ENCODE measurements around the gene MEIS1.
A peak's percentile ranks its signal among the peaks of the same experiment; 100 is the strongest.

Gene MEIS1

DNA sequence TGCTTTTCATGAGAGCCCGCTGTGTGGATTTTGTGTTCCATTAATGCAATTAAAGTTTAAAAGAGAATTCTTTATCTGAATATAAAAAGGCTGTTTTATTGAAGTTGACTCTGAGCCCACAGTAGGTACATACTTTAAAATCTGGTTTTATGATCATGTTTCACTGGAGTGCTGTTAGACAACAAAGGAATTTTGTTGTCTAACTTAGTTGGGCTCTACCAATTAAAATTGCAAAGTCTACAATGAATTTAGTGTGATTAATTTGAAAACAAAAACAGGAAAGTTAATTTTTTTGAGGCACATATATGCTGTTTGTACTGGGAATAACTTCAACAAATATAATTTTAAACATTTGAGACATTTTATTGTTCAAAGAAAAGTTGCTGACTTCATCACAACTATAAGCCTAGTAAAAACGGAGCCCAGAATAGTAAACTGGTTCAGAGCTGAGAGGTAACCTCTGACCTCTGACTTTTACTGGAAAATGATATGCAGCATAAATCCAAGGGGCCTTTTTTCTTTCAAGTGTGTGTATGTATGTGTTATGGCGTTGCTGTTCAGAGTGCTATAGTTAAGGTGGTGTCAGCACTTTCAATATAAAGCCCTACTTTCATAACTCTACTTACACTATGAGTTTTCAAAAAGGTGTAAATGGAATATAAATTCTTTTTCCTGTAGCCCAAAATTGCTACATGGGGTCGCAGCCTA lies 30.2 kb downstream of the MEIS1 start (continued):
- TF ChIP-seq, protein P1, sequence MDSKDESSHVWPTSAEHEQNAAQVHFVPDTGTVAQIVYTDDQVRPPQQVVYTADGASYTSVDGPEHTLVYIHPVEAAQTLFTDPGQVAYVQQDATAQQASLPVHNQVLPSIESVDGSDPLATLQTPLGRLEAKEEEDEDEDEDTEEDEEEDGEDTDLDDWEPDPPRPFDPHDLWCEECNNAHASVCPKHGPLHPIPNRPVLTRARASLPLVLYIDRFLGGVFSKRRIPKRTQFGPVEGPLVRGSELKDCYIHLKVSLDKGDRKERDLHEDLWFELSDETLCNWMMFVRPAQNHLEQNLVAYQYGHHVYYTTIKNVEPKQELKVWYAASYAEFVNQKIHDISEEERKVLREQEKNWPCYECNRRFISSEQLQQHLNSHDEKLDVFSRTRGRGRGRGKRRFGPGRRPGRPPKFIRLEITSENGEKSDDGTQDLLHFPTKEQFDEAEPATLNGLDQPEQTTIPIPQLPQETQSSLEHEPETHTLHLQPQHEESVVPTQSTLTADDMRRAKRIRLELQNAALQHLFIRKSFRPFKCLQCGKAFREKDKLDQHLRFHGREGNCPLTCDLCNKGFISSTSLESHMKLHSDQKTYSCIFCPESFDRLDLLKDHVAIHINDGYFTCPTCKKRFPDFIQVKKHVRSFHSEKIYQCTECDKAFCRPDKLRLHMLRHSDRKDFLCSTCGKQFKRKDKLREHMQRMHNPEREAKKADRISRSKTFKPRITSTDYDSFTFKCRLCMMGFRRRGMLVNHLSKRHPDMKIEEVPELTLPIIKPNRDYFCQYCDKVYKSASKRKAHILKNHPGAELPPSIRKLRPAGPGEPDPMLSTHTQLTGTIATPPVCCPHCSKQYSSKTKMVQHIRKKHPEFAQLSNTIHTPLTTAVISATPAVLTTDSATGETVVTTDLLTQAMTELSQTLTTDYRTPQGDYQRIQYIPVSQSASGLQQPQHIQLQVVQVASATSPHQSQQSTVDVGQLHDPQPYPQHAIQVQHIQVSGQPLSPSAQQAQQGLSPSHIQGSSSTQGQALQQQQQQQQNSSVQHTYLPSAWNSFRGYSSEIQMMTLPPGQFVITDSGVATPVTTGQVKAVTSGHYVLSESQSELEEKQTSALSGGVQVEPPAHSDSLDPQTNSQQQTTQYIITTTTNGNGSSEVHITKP (tag by site-specific recombination; IDR thresholded peaks at IDR 0.05): peak; percentile 58

DNA sequence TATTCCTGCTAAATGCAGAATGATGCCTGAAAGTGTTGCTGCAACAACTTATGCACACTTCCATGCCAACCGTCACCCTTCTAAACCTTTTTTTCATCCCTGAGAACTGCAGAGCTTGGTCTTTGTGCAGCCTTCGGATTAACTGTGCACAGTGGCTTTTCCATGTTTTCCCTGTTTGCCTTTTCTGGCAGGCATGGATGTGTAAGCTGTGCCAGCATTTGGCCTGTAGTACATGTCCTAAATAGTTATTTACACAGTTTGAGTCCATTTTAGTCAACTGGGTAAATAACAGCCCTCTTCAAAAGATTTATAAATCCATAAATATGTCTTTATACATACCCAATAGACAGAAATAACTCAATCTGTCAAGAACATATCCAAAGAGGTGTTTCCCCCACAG lies 31.5 kb downstream of the MEIS1 start:
- CTCF ChIA-PET: no interaction called here
- H3K27ac ChIP-seq (ENCODE audit: extremely low read depth, low read depth, low read length): no peak overlapping the region
- H3K9me3 ChIP-seq (ENCODE audit: control insufficient read depth, insufficient read depth, low read depth, low read length): no peaks in the 10 kb centered on the region
- peaks cover 25% of the 10 kb centered on the region for H3K4me1 ChIP-seq (ENCODE audit: control insufficient read depth, insufficient read depth, low read length)
- POLR2A ChIA-PET: no interaction called here
- H3K4me3 ChIP-seq (ENCODE audit: low read depth, low read length): no peak overlapping the region
- no peaks in the 10 kb centered on the region; a peak in 1 of 3 replicates for H3K36me3 ChIP-seq (ENCODE audit: control insufficient read depth in 2 of 2, insufficient read depth in 1 of 2, low read length in 2 of 2)
- no peak for TF ChIP-seq KLF9 (tag by site-specific recombination; IDR thresholded peaks at IDR 0.05; ENCODE audit: low read depth)
- no peak for TF ChIP-seq ZBTB1 (tag by site-specific recombination; IDR thresholded peaks at IDR 0.05)
- TF ChIP-seq ZNF530 (tag by site-specific recombination; IDR thresholded peaks at IDR 0.05; ENCODE audit: low read depth): no peak
- TF ChIP-seq ZNF514 (tag by site-specific recombination; IDR thresholded peaks at IDR 0.05): no peak
- TF ChIP-seq ZNF791 (tag by site-specific recombination; IDR thresholded peaks at IDR 0.05): no peak
- TF ChIP-seq, protein P2, sequence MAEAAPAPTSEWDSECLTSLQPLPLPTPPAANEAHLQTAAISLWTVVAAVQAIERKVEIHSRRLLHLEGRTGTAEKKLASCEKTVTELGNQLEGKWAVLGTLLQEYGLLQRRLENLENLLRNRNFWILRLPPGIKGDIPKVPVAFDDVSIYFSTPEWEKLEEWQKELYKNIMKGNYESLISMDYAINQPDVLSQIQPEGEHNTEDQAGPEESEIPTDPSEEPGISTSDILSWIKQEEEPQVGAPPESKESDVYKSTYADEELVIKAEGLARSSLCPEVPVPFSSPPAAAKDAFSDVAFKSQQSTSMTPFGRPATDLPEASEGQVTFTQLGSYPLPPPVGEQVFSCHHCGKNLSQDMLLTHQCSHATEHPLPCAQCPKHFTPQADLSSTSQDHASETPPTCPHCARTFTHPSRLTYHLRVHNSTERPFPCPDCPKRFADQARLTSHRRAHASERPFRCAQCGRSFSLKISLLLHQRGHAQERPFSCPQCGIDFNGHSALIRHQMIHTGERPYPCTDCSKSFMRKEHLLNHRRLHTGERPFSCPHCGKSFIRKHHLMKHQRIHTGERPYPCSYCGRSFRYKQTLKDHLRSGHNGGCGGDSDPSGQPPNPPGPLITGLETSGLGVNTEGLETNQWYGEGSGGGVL (tag by site-specific recombination; IDR thresholded peaks at IDR 0.05): no peak
- no peak for TF ChIP-seq EGR2 (tag by site-specific recombination; IDR thresholded peaks at IDR 0.05; ENCODE audit: low read depth)
- TF ChIP-seq TRIM28 (IDR thresholded peaks at IDR 0.05; ENCODE audit: borderline replicate concordance, low read length): no peak
- TF ChIP-seq ZFP41 (tag by site-specific recombination; IDR thresholded peaks at IDR 0.05; ENCODE audit: borderline replicate concordance): no peak
- TF ChIP-seq SCRT1 (tag by site-specific recombination; IDR thresholded peaks at IDR 0.05; ENCODE audit: borderline replicate concordance): no peak
- no peak for TF ChIP-seq ZIC2 (tag by site-specific recombination; IDR thresholded peaks at IDR 0.05)
- TF ChIP-seq ZNF660 (tag by site-specific recombination; IDR thresholded peaks at IDR 0.05): no peak
- TF ChIP-seq, protein P3, sequence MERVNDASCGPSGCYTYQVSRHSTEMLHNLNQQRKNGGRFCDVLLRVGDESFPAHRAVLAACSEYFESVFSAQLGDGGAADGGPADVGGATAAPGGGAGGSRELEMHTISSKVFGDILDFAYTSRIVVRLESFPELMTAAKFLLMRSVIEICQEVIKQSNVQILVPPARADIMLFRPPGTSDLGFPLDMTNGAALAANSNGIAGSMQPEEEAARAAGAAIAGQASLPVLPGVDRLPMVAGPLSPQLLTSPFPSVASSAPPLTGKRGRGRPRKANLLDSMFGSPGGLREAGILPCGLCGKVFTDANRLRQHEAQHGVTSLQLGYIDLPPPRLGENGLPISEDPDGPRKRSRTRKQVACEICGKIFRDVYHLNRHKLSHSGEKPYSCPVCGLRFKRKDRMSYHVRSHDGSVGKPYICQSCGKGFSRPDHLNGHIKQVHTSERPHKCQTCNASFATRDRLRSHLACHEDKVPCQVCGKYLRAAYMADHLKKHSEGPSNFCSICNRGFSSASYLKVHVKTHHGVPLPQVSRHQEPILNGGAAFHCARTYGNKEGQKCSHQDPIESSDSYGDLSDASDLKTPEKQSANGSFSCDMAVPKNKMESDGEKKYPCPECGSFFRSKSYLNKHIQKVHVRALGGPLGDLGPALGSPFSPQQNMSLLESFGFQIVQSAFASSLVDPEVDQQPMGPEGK (tag by site-specific recombination; IDR thresholded peaks at IDR 0.05): no peak
- TF ChIP-seq ZNF266 (tag by site-specific recombination; IDR thresholded peaks at IDR 0.05; ENCODE audit: low read depth): no peak
- TF ChIP-seq ZFHX2 (tag by site-specific recombination; conservative IDR thresholded peaks at IDR 0.05): no peak
- TF ChIP-seq GLIS1 (tag by site-specific recombination; IDR thresholded peaks at IDR 0.05): no peak
- no peak for TF ChIP-seq ZNF426 (tag by site-specific recombination; IDR thresholded peaks at IDR 0.05)
- TF ChIP-seq, protein P4, sequence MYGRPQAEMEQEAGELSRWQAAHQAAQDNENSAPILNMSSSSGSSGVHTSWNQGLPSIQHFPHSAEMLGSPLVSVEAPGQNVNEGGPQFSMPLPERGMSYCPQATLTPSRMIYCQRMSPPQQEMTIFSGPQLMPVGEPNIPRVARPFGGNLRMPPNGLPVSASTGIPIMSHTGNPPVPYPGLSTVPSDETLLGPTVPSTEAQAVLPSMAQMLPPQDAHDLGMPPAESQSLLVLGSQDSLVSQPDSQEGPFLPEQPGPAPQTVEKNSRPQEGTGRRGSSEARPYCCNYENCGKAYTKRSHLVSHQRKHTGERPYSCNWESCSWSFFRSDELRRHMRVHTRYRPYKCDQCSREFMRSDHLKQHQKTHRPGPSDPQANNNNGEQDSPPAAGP (tag by site-specific recombination; IDR thresholded peaks at IDR 0.05): no peak
- TF ChIP-seq, protein P5, sequence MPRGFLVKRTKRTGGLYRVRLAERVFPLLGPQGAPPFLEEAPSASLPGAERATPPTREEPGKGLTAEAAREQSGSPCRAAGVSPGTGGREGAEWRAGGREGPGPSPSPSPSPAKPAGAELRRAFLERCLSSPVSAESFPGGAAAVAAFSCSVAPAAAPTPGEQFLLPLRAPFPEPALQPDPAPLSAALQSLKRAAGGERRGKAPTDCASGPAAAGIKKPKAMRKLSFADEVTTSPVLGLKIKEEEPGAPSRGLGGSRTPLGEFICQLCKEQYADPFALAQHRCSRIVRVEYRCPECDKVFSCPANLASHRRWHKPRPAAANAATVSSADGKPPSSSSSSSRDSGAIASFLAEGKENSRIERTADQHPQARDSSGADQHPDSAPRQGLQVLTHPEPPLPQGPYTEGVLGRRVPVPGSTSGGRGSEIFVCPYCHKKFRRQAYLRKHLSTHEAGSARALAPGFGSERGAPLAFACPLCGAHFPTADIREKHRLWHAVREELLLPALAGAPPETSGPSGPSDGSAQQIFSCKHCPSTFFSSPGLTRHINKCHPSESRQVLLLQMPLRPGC (tag by site-specific recombination; IDR thresholded peaks at IDR 0.05): no peak
- no peak for TF ChIP-seq ZNF221 (tag by site-specific recombination; IDR thresholded peaks at IDR 0.05; ENCODE audit: borderline replicate concordance)

Data from HEK293 (cell line).